Vagina (tissue), 2 donors: ENCODE data around the gene CDC45.

Source experiments
- CTCF ChIP-seq, 3 experiments: fragments of 450-650 bp in 2 of 3; fragments of 200-600 bp in 1 of 3; sonication (generic) in 1 of 3; IDR thresholded peaks; one replicate each; pipeline ENCODE4 v1.5.1; 2017 to 2019; ENCODE audit warnings: antibody characterized with exemption in 3 of 3, mild to moderate bottlenecking in 2 of 3, moderate library complexity in 2 of 3
- POLR2A ChIP-seq, 2 donors: fragments of 450-650 bp; IDR thresholded peaks; one replicate each; pipeline ENCODE4 v1.6.1; 2017; ENCODE audit warnings: antibody characterized with exemption in 2 of 2, mild to moderate bottlenecking in 2 of 2, moderate library complexity in 2 of 2

- TF ChIP-seq CTCF (IDR thresholded peaks at IDR 0.05) (no peak), POLR2A (IDR thresholded peaks at IDR 0.05) (no peak)
Measured at GRCh38 chr22:19535001-19535400, 55.3 kb downstream of the CDC45 start.
